T-helper 17 cell (primary cell): Measurements from ENCODE around the gene GLO1. TPM values are rescaled to one million over a fixed set of nuclear protein-coding genes. Genes with fewer than 3 reads are reported as not detected.
"Not testable (repeated sequence)": the region's sequence is repeated elsewhere in the genome, so short reads cannot be mapped to it uniquely, and the experiment has no call there.

ENCODE experiments used
- ATAC-seq: fragments of 150-1000 bp; cut with Tn5 transposase; 2 replicates; pipeline ENCODE4 v1.10.0; 2021; ENCODE audit warnings: mild to moderate bottlenecking, moderate library complexity
- DNase-seq, 3 donors: peaks; one replicate each; pipeline versions ENCODE4 v3.0.0 to v3.0.0-alpha.2; 2020 to 2021
- H3K9me3 ChIP-seq: one replicate; pipeline ENCODE4 v1.7.0; 2013; ENCODE audit warnings: low read length, mild to moderate bottlenecking; ENCODE audit not compliant: control insufficient read depth, poor library complexity, severe bottlenecking
- H3K27ac Mint-ChIP-seq: one replicate; pipeline ENCODE4 v1.8.0; 2022; ENCODE audit warnings: mild to moderate bottlenecking, moderate library complexity, mixed read lengths
- H3K27me3 Mint-ChIP-seq: one replicate; pipeline ENCODE4 v1.8.0; 2022; ENCODE audit warnings: mixed read lengths
- H3K36me3 Mint-ChIP-seq: one replicate; pipeline ENCODE4 v1.8.0; 2022; ENCODE audit warnings: low read depth, mixed read lengths
- H3K4me1 Mint-ChIP-seq: one replicate; pipeline ENCODE4 v1.8.0; 2022; ENCODE audit warnings: mild to moderate bottlenecking, mixed read lengths
- H3K4me3 Mint-ChIP-seq: one replicate; pipeline ENCODE4 v1.8.0; 2022; ENCODE audit warnings: mild to moderate bottlenecking, moderate library complexity, mixed read lengths
- total RNA-seq, 4 donors: library from RNA in 2 of 4; stranded (reverse) in 2 of 4; gene quantifications; one replicate each; pipeline ENCODE4 v1.2.3 and lab custom pipeline; 2022 to 2026

Gene GLO1
- total RNA-seq, 2 donors from 2014 or later, result 22.4 to 27.7 TPM

- Mint-ChIP-seq H3K36me3 (peaks cover 6% of the 10 kb centered on the region), H3K27ac (no peak overlapping the region), H3K4me1 (peaks cover 5% of the 10 kb centered on the region), H3K27me3 (peaks cover 16% of the 10 kb centered on the region), H3K4me3 (no peak overlapping the region)
- no peak for ATAC-seq
- no peak for DNase-seq
- H3K9me3 ChIP-seq, result no peaks in the 10 kb centered on the region
Observed at GRCh38 chr6:38722038-38722437, 19.1 kb upstream of the GLO1 start.

GRCh38 chr6:38720295-38720694 is 17.4 kb upstream of the GLO1 start:
- no peak for ATAC-seq
- peaks cover 27% of the 10 kb centered on the region for H3K27me3 Mint-ChIP-seq
- no peaks in the 10 kb centered on the region for H3K9me3 ChIP-seq
- H3K27ac Mint-ChIP-seq, result no peak overlapping the region
- DNase-seq, result no peak
- no peak overlapping the region for H3K4me3 Mint-ChIP-seq
- peaks cover 9% of the 10 kb centered on the region for H3K36me3 Mint-ChIP-seq
- peaks cover 5% of the 10 kb centered on the region for H3K4me1 Mint-ChIP-seq

GRCh38 chr6:38719358-38719757 is 16.4 kb upstream of the GLO1 start:
- Mint-ChIP-seq H3K27ac (no peak overlapping the region), H3K27me3 (peaks cover 27% of the 10 kb centered on the region), H3K36me3 (peaks cover 9% of the 10 kb centered on the region), H3K4me3 (no peak overlapping the region), H3K4me1 (peaks cover 7% of the 10 kb centered on the region)
- DNase-seq (no peak), ATAC-seq (no peak)
- no peaks in the 10 kb centered on the region for H3K9me3 ChIP-seq

- H3K4me3 Mint-ChIP-seq, result peak overlapping the region; percentile 31
- DNase-seq, result no peak
- peaks cover 27% of the 10 kb centered on the region for H3K27me3 Mint-ChIP-seq
- H3K36me3 Mint-ChIP-seq, result peaks cover 9% of the 10 kb centered on the region
- peaks cover 16% of the 10 kb centered on the region for H3K4me1 Mint-ChIP-seq
- no peak for ATAC-seq
- no peaks in the 10 kb centered on the region for H3K9me3 ChIP-seq
- peak overlapping the region; percentile 5 for H3K27ac Mint-ChIP-seq
Observed at GRCh38 chr6:38716825-38717224, 13.9 kb upstream of the GLO1 start.

GRCh38 chr6:38715016-38715689 is 12.2 kb upstream of the GLO1 start, which contains the start of gene DNAH8:
Gene DNAH8 (plus strand): TSS chr6:38715311. CDS start chr6:38722810, 7,499 bp downstream.
- Mint-ChIP-seq H3K36me3 (peaks cover 8% of the 10 kb centered on the region), H3K4me1 (peaks cover 16% of the 10 kb centered on the region), H3K27ac (peak within 1 kb of the TSS; percentile 5), H3K27me3 (peaks cover 27% of the 10 kb centered on the region), H3K4me3 (peak within 1 kb of the TSS; percentile 71)
- DNase-seq, result no peak
- ATAC-seq, result no peak
- H3K9me3 ChIP-seq, result no peaks in the 10 kb centered on the region

- Mint-ChIP-seq H3K36me3 (peaks cover 8% of the 10 kb centered on the region), H3K4me3 (peak overlapping the region; percentile 71), H3K4me1 (peaks cover 16% of the 10 kb centered on the region), H3K27ac (no peak overlapping the region), H3K27me3 (peaks cover 26% of the 10 kb centered on the region)
- no peaks in the 10 kb centered on the region for H3K9me3 ChIP-seq
- ATAC-seq (peak; percentile 33), DNase-seq (no peak)
Observed at GRCh38 chr6:38714239-38715015, 11.5 kb upstream of the GLO1 start.

GRCh38 chr6:38713812-38714211 is 10.9 kb upstream of the GLO1 start:
- H3K4me3 Mint-ChIP-seq, result peak overlapping the region; percentile 71
- ATAC-seq (peak; percentile 89), DNase-seq (peak in 1 of 3 donors; percentile 7)
- H3K9me3 ChIP-seq, result no peaks in the 10 kb centered on the region
- peaks cover 15% of the 10 kb centered on the region for H3K4me1 Mint-ChIP-seq
- peaks cover 22% of the 10 kb centered on the region for H3K27me3 Mint-ChIP-seq
- H3K27ac Mint-ChIP-seq, result peak overlapping the region; percentile 62
- peaks cover 5% of the 10 kb centered on the region for H3K36me3 Mint-ChIP-seq

GRCh38 chr6:38708496-38708895 is 5.6 kb upstream of the GLO1 start:
- H3K4me3 Mint-ChIP-seq, result no peak overlapping the region
- no peak for ATAC-seq
- H3K27me3 Mint-ChIP-seq, result peaks cover 24% of the 10 kb centered on the region
- DNase-seq, result no peak
- no peak overlapping the region for H3K27ac Mint-ChIP-seq
- H3K36me3 Mint-ChIP-seq, result peaks cover 2% of the 10 kb centered on the region
- H3K9me3 ChIP-seq, result no peaks in the 10 kb centered on the region
- H3K4me1 Mint-ChIP-seq, result peaks cover 4% of the 10 kb centered on the region

GRCh38 chr6:38705924-38706323 is 3.0 kb upstream of the GLO1 start:
- H3K27ac Mint-ChIP-seq, result no peak overlapping the region
- peaks cover 24% of the 10 kb centered on the region for H3K27me3 Mint-ChIP-seq
- no peaks in the 10 kb centered on the region for H3K9me3 ChIP-seq

GRCh38 chr6:38703949-38704590 is 1.1 kb upstream of the GLO1 start:
- no peak overlapping the region for H3K27ac Mint-ChIP-seq
- DNase-seq (no peak), ATAC-seq (no peak)
- no peaks in the 10 kb centered on the region for H3K9me3 ChIP-seq
- peaks cover 2% of the 10 kb centered on the region for H3K36me3 Mint-ChIP-seq
- peaks cover 13% of the 10 kb centered on the region for H3K4me1 Mint-ChIP-seq
- peaks cover 19% of the 10 kb centered on the region for H3K27me3 Mint-ChIP-seq
- H3K4me3 Mint-ChIP-seq, result no peak overlapping the region

More at GRCh38 chr6:38705924-38706323, 3.0 kb upstream of the GLO1 start:
- H3K4me1 Mint-ChIP-seq, result peaks cover 13% of the 10 kb centered on the region
- DNase-seq (no peak), ATAC-seq (no peak)
- H3K4me3 Mint-ChIP-seq, result no peak overlapping the region
- H3K36me3 Mint-ChIP-seq, result peaks cover 2% of the 10 kb centered on the region

GRCh38 chr6:38701551-38701950 is 1.4 kb downstream of the GLO1 start:
- H3K27me3 Mint-ChIP-seq, result peaks cover 2% of the 10 kb centered on the region
- DNase-seq (no peak), ATAC-seq (no peak)
- no peaks in the 10 kb centered on the region for H3K36me3 Mint-ChIP-seq
- H3K4me3 Mint-ChIP-seq, result peak overlapping the region; percentile 90
- peaks cover 15% of the 10 kb centered on the region for H3K4me1 Mint-ChIP-seq
- peak overlapping the region; percentile 91 for H3K27ac Mint-ChIP-seq
- no peaks in the 10 kb centered on the region for H3K9me3 ChIP-seq

GRCh38 chr6:38699702-38700101 is 3.2 kb downstream of the GLO1 start:
- H3K9me3 ChIP-seq, H3K36me3 Mint-ChIP-seq, H3K4me3 Mint-ChIP-seq: not testable (repeated sequence)

GRCh38 chr6:38697846-38698245 is 5.1 kb downstream of the GLO1 start:
- ATAC-seq (no peak), DNase-seq (no peak)
- no peak overlapping the region for H3K4me3 Mint-ChIP-seq
- H3K4me1 Mint-ChIP-seq, result peaks cover 26% of the 10 kb centered on the region
- H3K27ac Mint-ChIP-seq, result no peak overlapping the region
- no peaks in the 10 kb centered on the region for H3K36me3 Mint-ChIP-seq
- no peaks in the 10 kb centered on the region for H3K9me3 ChIP-seq
- no peaks in the 10 kb centered on the region for H3K27me3 Mint-ChIP-seq

More at GRCh38 chr6:38699702-38700101, 3.2 kb downstream of the GLO1 start:
- H3K27ac Mint-ChIP-seq, H3K27me3 Mint-ChIP-seq, DNase-seq, ATAC-seq: not testable (repeated sequence)
- peaks cover 19% of the 10 kb centered on the region for H3K4me1 Mint-ChIP-seq
